Astrocyte (in vitro differentiated cells and primary cell): ENCODE results near the gene PRKCA. TPM values are rescaled to one million over a fixed set of nuclear protein-coding genes. Genes with fewer than 3 reads are reported as not detected.
A peak's percentile ranks its signal among the peaks of the same experiment; 100 is the strongest.

ENCODE experiments used
- DNase-seq: peaks from one replicate; pipeline ENCODE4 v3.0.0-alpha.2; 2010; ENCODE audit warnings: low read depth
- FAIRE-seq: peaks from 2 replicates; lab custom pipeline; 2011; peaks lifted over from hg19 to GRCh38; lab: Jason Lieb, UNC
- H2AFZ ChIP-seq: 2 replicates; pipeline ENCODE4 v1.6.0; 2012; ENCODE audit warnings: low read depth, low read length, inconsistent platforms
- H3K27ac ChIP-seq: 2 replicates; pipeline ENCODE4 v1.5.1; 2011; ENCODE audit warnings: low read depth, low read length, inconsistent platforms
- H3K27me3 ChIP-seq: 2 replicates; pipeline ENCODE4 v1.6.0; 2011; ENCODE audit warnings: low read length, inconsistent platforms; ENCODE audit not compliant: insufficient read depth
- H3K36me3 ChIP-seq: 2 replicates; pipeline ENCODE4 v1.5.1; 2011; ENCODE audit warnings: low read length, inconsistent platforms; ENCODE audit not compliant: insufficient read depth
- H3K4me1 ChIP-seq: 2 replicates; pipeline ENCODE4 v1.5.1; 2011; ENCODE audit warnings: low read length, inconsistent platforms; ENCODE audit not compliant: insufficient read depth
- H3K4me2 ChIP-seq: 2 replicates; pipeline ENCODE4 v1.6.0; 2012; ENCODE audit warnings: low read length, inconsistent platforms
- H3K4me3 ChIP-seq: 2 replicates; pipeline ENCODE4 v1.5.1; 2011; ENCODE audit warnings: low read depth, mild to moderate bottlenecking, low read length, inconsistent platforms; ENCODE audit not compliant: insufficient read depth
- H3K79me2 ChIP-seq: 2 replicates; pipeline ENCODE4 v1.6.0; 2012; ENCODE audit warnings: mild to moderate bottlenecking, low read length, inconsistent platforms; ENCODE audit not compliant: insufficient read depth
- H3K9ac ChIP-seq: 2 replicates; pipeline ENCODE4 v1.6.0; 2012; ENCODE audit warnings: mild to moderate bottlenecking, low read length, inconsistent platforms
- H3K9me3 ChIP-seq: 2 replicates; pipeline ENCODE4 v1.5.1; 2012; ENCODE audit warnings: low read depth, mild to moderate bottlenecking, low read length, inconsistent platforms; ENCODE audit not compliant: insufficient read depth
- H4K20me1 ChIP-seq: 2 replicates; pipeline ENCODE4 v1.6.0; 2012; ENCODE audit warnings: low read length, inconsistent platforms; ENCODE audit not compliant: insufficient read depth
- H3K27ac Mint-ChIP-seq: one replicate; pipeline ENCODE4 v1.8.0; 2021; ENCODE audit warnings: mild to moderate bottlenecking, mixed read lengths; ENCODE audit not compliant: unreplicated experiment
- H3K27me3 Mint-ChIP-seq: one replicate; pipeline ENCODE4 v1.8.0; 2021; ENCODE audit warnings: low read depth, mixed read lengths; ENCODE audit not compliant: unreplicated experiment
- H3K36me3 Mint-ChIP-seq: one replicate; pipeline ENCODE4 v1.8.0; 2021; ENCODE audit warnings: low read depth, mixed read lengths; ENCODE audit not compliant: unreplicated experiment
- H3K4me1 Mint-ChIP-seq: one replicate; pipeline ENCODE4 v1.8.0; 2021; ENCODE audit warnings: low read depth, mixed read lengths; ENCODE audit not compliant: unreplicated experiment
- H3K4me3 Mint-ChIP-seq: one replicate; pipeline ENCODE4 v1.8.0; 2021; ENCODE audit warnings: mild to moderate bottlenecking, moderate library complexity, mixed read lengths; ENCODE audit not compliant: unreplicated experiment
- H3K9me3 Mint-ChIP-seq: one replicate; pipeline ENCODE4 v1.8.0; 2021; ENCODE audit warnings: mild to moderate bottlenecking, mixed read lengths; ENCODE audit not compliant: unreplicated experiment
- CTCF ChIP-seq: IDR thresholded peaks from 2 replicates; pipeline ENCODE4 v1.5.1; 2011; ENCODE audit warnings: low read depth, mild to moderate bottlenecking, inconsistent platforms, low read length, moderate library complexity; ENCODE audit not compliant: insufficient read depth
- EZH2 ChIP-seq: IDR thresholded peaks from 2 replicates; pipeline ENCODE4 v1.6.1; 2012; ENCODE audit warnings: mild to moderate bottlenecking, low read length, inconsistent platforms; ENCODE audit not compliant: insufficient read depth
- total RNA-seq: library from RNA; stranded (reverse); gene quantifications from 2 replicates; pipeline ENCODE4 v1.2.1, GENCODE V29; 2021

The PRKCA gene
- total RNA-seq, 1 donor from 2014 or later, result 49.9 TPM

GRCh38 chr17:66461343-66461995, 159.1 kb downstream of the PRKCA start:
- no peak for DNase-seq
- Mint-ChIP-seq H3K4me1 (peaks cover 47% of the 10 kb centered on the region), H3K4me3 (no peak overlapping the region), H3K27me3 (no peaks in the 10 kb centered on the region), H3K27ac (peak overlapping the region; percentile 82), H3K36me3 (peaks cover 10% of the 10 kb centered on the region), H3K9me3 (peaks cover 8% of the 10 kb centered on the region)
- no peak for FAIRE-seq
- Histone ChIP-seq H3K27me3 (no peaks in the 10 kb centered on the region), H3K4me3 (no peak overlapping the region), H3K27ac (peak overlapping the region; percentile 20), H2AFZ (no peak overlapping the region), H3K4me1 (peaks cover 39% of the 10 kb centered on the region), H3K36me3 (no peaks in the 10 kb centered on the region), H4K20me1 (no peaks in the 10 kb centered on the region), H3K79me2 (peaks cover 40% of the 10 kb centered on the region), H3K4me2 (peak overlapping the region; percentile 32), H3K9me3 (no peaks in the 10 kb centered on the region), H3K9ac (no peak overlapping the region)
- TF ChIP-seq EZH2, result no peak
- no peak for TF ChIP-seq CTCF

DNA sequence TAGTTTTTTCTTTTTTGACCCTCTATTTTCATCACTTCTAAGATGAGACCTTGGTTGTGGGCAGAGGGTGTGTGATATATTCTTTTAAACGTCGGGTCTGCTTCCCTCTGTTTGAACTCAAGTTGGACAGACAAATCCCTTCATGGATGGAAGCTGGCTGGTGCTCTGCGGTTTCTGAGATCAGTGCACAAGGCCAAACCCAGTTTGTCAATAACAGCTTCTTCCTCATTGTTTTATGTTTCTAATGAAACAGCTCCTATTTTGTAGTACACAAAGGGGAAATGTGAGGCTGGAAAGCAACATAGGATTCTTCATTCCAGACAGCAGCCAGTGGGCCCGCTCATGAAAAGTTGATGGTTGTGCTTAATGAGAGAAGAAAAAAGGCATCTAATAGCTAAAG, 159.6 kb downstream of the PRKCA start:
- Mint-ChIP-seq H3K27ac (peak overlapping the region; percentile 72), H3K27me3 (no peaks in the 10 kb centered on the region), H3K4me3 (no peak overlapping the region), H3K9me3 (peaks cover 4% of the 10 kb centered on the region), H3K36me3 (peaks cover 7% of the 10 kb centered on the region), H3K4me1 (peaks cover 53% of the 10 kb centered on the region)
- Histone ChIP-seq H3K79me2 (peaks cover 35% of the 10 kb centered on the region), H3K9me3 (no peaks in the 10 kb centered on the region), H3K4me1 (peaks cover 41% of the 10 kb centered on the region), H3K4me3 (no peak overlapping the region), H3K27me3 (no peaks in the 10 kb centered on the region), H3K36me3 (no peaks in the 10 kb centered on the region), H3K4me2 (peak overlapping the region; percentile 32), H3K27ac (peak overlapping the region; percentile 20), H3K9ac (no peak overlapping the region), H2AFZ (no peak overlapping the region), H4K20me1 (no peaks in the 10 kb centered on the region)
- no peak for FAIRE-seq
- TF ChIP-seq CTCF (no peak), EZH2 (no peak)
- no peak for DNase-seq

- no peak for DNase-seq
- no peaks in the 10 kb centered on the region for H3K27me3 Mint-ChIP-seq
Observed at GRCh38 chr17:66464921-66465320, 162.5 kb downstream of the PRKCA start.

More at GRCh38 chr17:66464921-66465320, 162.5 kb downstream of the PRKCA start:
- no peaks in the 10 kb centered on the region for H3K9me3 ChIP-seq
- no peak for FAIRE-seq
- no peaks in the 10 kb centered on the region for H3K27me3 ChIP-seq
- no peak overlapping the region for H3K9ac ChIP-seq
- Mint-ChIP-seq H3K4me3 (no peak overlapping the region), H3K4me1 (peaks cover 74% of the 10 kb centered on the region), H3K36me3 (no peaks in the 10 kb centered on the region), H3K27ac (no peak overlapping the region), H3K9me3 (no peaks in the 10 kb centered on the region)
- H3K4me3 ChIP-seq, result no peak overlapping the region
- H3K4me1 ChIP-seq, result peaks cover 63% of the 10 kb centered on the region
- H3K79me2 ChIP-seq, result peaks cover 32% of the 10 kb centered on the region
- no peak overlapping the region for H2AFZ ChIP-seq
- no peak overlapping the region for H3K4me2 ChIP-seq
- no peak overlapping the region for H3K27ac ChIP-seq
- TF ChIP-seq CTCF (no peak), EZH2 (no peak)
- H3K36me3 ChIP-seq, result no peaks in the 10 kb centered on the region
- H4K20me1 ChIP-seq, result no peaks in the 10 kb centered on the region
